GM18951 (cell line): ENCODE measurements around the gene OR5H15.

ENCODE experiments used
- POLR2A ChIP-seq: IDR thresholded peaks from 4 replicates; pipeline ENCODE4 v1.6.1; 2011; ENCODE audit warnings: mild to moderate bottlenecking; ENCODE audit not compliant: insufficient read length, insufficient read depth; ENCODE audit errors: extremely low read depth
- in situ Hi-C: fragments of 300-500 bp; cut with MboI; formaldehyde crosslinking; loops from one replicate; pipeline ENCODE4 v1.12.0; 2022; ENCODE audit warnings: low sequenced_read_pairs, mixed read lengths, inconsistent platforms; ENCODE audit not compliant: unreplicated experiment

Gene OR5H15

DNA sequence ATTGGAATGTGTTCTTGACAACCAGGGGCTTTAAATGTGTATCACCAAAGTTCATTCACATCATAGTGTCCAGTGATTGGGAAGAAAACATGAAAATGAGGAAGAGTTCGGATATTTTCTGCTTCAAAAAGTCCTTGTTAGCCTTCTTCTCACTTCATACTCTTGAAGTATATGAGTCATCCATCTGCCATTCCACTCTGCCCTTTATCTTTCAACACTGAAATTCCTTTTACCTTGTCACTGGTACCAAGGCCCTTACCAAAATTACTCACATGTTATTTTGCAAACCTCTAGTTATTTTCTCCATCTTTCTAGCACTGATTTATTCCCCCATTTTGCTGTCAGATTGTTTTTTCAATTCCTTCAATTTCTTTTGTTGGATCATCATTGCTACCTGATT is 32.5 kb downstream of the OR5H15 start:
- TF ChIP-seq POLR2A = no peak
- in situ Hi-C loops = no loop called here

DNA sequence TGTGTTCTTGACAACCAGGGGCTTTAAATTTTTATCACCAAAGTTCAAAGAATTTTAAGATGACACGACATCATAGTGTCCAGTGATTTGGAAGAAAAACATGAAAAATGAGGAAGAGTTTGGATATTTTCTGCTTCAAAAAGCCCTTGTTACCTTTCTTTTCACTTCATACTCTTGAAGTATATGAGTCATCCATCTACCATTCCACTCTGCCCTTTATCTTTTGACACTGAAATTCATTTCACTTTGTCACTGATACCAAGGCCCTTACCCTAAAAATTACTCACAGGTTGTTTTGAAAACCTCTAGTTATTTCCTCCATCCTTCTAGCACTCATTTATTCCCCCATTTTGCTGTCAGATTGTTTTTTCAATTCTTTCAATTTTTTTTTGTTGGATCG is 42.7 kb downstream of the OR5H15 start:
- TF ChIP-seq POLR2A = no peak
- in situ Hi-C loops = no loop called here

DNA sequence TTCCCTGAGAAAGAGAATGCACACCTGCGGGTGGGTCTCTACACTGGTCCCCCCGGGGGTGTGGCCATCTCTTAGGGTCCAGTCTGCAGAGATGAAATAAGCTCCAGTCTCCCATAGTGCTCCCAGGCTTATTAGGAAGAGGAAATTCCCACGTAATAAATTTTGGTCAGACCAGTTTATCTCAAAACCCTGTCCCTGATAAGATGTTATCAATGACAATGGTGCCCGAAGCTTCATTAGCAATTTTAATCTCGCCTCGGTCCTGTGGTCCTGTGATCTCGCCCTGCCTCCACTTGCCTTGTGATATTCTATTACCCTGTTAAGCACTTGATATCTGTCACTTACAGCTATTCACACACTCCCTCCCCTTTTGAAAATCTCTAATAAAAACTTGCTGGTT is 46.8 kb downstream of the OR5H15 start:
- no peak for TF ChIP-seq POLR2A
- in situ Hi-C loops = loop anchor here (5.0 kb wide), 1 partner anchor 56 kb away; no protein-coding TSS in a partner anchor

GRCh38 chr3:98215051-98215450 is 48.6 kb downstream of the OR5H15 start:
- TF ChIP-seq POLR2A = no peak
- in situ Hi-C loops = no loop called here
